H9 (cell line): ENCODE measurements around the gene VTCN1. TPM values are rescaled to one million over a fixed set of nuclear protein-coding genes. Genes with fewer than 3 reads are reported as not detected.

Experiments used
- DNase-seq: peaks from one replicate; pipeline ENCODE4 v3.0.0-alpha.2; 2017
- H2AFZ ChIP-seq: one replicate; pipeline ENCODE4 v1.6.1; 2013; ENCODE audit warnings: mild to moderate bottlenecking, low read length, control low read depth, moderate library complexity
- H2AK5ac ChIP-seq: 2 replicates; pipeline ENCODE4 v1.6.1; 2013; ENCODE audit warnings: low read length, control low read depth, mixed read lengths; ENCODE audit not compliant: insufficient read length
- H2BK120ac ChIP-seq: one replicate; pipeline ENCODE4 v1.6.1; 2013; ENCODE audit warnings: low read depth, mild to moderate bottlenecking, low read length, control low read depth, inconsistent platforms; ENCODE audit not compliant: poor library complexity, severe bottlenecking
- H2BK12ac ChIP-seq: 2 replicates; pipeline ENCODE4 v1.6.1; 2013; ENCODE audit warnings: low read length, control low read depth, mixed read lengths, low read depth; ENCODE audit not compliant: insufficient read length
- H2BK15ac ChIP-seq: 2 replicates; pipeline ENCODE4 v1.6.1; 2013; ENCODE audit warnings: low read depth, low read length, control low read depth
- H2BK20ac ChIP-seq: one replicate; pipeline ENCODE4 v1.6.1; 2013; ENCODE audit warnings: low read depth, mild to moderate bottlenecking, low read length, control low read depth, inconsistent platforms; ENCODE audit not compliant: poor library complexity, severe bottlenecking
- H2BK5ac ChIP-seq: 2 replicates; pipeline ENCODE4 v1.6.1; 2013; ENCODE audit warnings: low read length, control low read depth, mixed read lengths; ENCODE audit not compliant: insufficient read length
- H3K14ac ChIP-seq: 2 replicates; pipeline ENCODE4 v1.6.1; 2013; ENCODE audit warnings: low read length, control low read depth; ENCODE audit not compliant: insufficient read depth
- H3K18ac ChIP-seq: 2 replicates; pipeline ENCODE4 v1.6.1; 2013; ENCODE audit warnings: low read depth, mild to moderate bottlenecking, mixed read lengths, low read length, control low read depth; ENCODE audit not compliant: insufficient read length
- H3K23ac ChIP-seq: 2 replicates; pipeline ENCODE4 v1.6.1; 2013; ENCODE audit warnings: low read length, control low read depth, mixed read lengths, low read depth; ENCODE audit not compliant: insufficient read length
- H3K23me2 ChIP-seq: 2 replicates; pipeline ENCODE4 v1.6.1; 2013; ENCODE audit warnings: low read depth, mild to moderate bottlenecking, mixed read lengths, low read length, control low read depth; ENCODE audit not compliant: insufficient read length, poor library complexity, severe bottlenecking
- H3K27ac ChIP-seq: 2 replicates; pipeline ENCODE4 v1.5.1; 2013; ENCODE audit warnings: low read length, control low read depth, mixed read lengths, low read depth; ENCODE audit not compliant: insufficient read length
- H3K27me3 ChIP-seq: 2 replicates; pipeline ENCODE4 v1.6.1; 2013; ENCODE audit warnings: low read length, control low read depth, inconsistent platforms; ENCODE audit not compliant: insufficient read depth
- H3K4ac ChIP-seq: 2 replicates; pipeline ENCODE4 v1.6.1; 2013; ENCODE audit warnings: low read depth, mild to moderate bottlenecking, control low read depth, inconsistent platforms, low read length, moderate library complexity
- H3K4me1 ChIP-seq: 2 replicates; pipeline ENCODE4 v1.6.1; 2013; ENCODE audit warnings: low read length, control low read depth, inconsistent platforms; ENCODE audit not compliant: insufficient read depth
- H3K4me2 ChIP-seq: 2 replicates; pipeline ENCODE4 v1.6.1; 2013; ENCODE audit warnings: low read length, control low read depth, mixed read lengths; ENCODE audit not compliant: insufficient read length, insufficient read depth
- H3K56ac ChIP-seq: 2 replicates; pipeline ENCODE4 v1.6.1; 2013; ENCODE audit warnings: low read depth, mild to moderate bottlenecking, mixed read lengths, low read length, control low read depth; ENCODE audit not compliant: insufficient read length
- H3K79me1 ChIP-seq: 2 replicates; pipeline ENCODE4 v1.6.1; 2013; ENCODE audit warnings: low read depth, mild to moderate bottlenecking, moderate library complexity, low read length, control low read depth, inconsistent platforms; ENCODE audit not compliant: insufficient read depth, poor library complexity, severe bottlenecking
- H3K79me2 ChIP-seq: 2 replicates; pipeline ENCODE4 v1.6.1; 2013; ENCODE audit warnings: low read length, control low read depth, inconsistent platforms; ENCODE audit not compliant: insufficient read depth
- H3K9ac ChIP-seq: 2 replicates; pipeline ENCODE4 v1.6.1; 2013; ENCODE audit warnings: low read length, control low read depth, mixed read lengths; ENCODE audit not compliant: insufficient read length; ENCODE audit errors: extremely low read depth
- H3K9me3 ChIP-seq: one replicate; pipeline ENCODE4 v1.6.1; 2013; ENCODE audit warnings: low read depth, low read length, inconsistent platforms; ENCODE audit not compliant: control insufficient read depth
- H3T11ph ChIP-seq: one replicate; pipeline ENCODE4 v1.6.1; 2013; ENCODE audit warnings: mild to moderate bottlenecking, low read length, control low read depth, inconsistent platforms
- H4K20me1 ChIP-seq: one replicate; pipeline ENCODE4 v1.6.1; 2013; ENCODE audit not compliant: control insufficient read depth, insufficient read length, insufficient read depth
- H4K5ac ChIP-seq: 2 replicates; pipeline ENCODE4 v1.6.1; 2013; ENCODE audit warnings: low read depth, mild to moderate bottlenecking, mixed read lengths, low read length, control low read depth; ENCODE audit not compliant: insufficient read length
- H4K8ac ChIP-seq: replicated peaks from 2 replicates; pipeline ENCODE4 v1.6.1; 2013; ENCODE audit warnings: low read length, control low read depth, mixed read lengths, low read depth; ENCODE audit not compliant: insufficient read length
- H4K91ac ChIP-seq: 2 replicates; pipeline ENCODE4 v1.6.1; 2013; ENCODE audit warnings: low read depth, mild to moderate bottlenecking, moderate library complexity, mixed read lengths, low read length, control low read depth; ENCODE audit not compliant: insufficient read length
- H3K27ac Mint-ChIP-seq, 3 experiments: 2 replicates in 2 of 3; 3 replicates in 1 of 3; pipeline ENCODE4 v1.8.0; 2020 to 2021; ENCODE audit warnings: mixed read lengths in 3 of 3, mild to moderate bottlenecking in 1 of 3, moderate library complexity in 1 of 3
- H3K27me3 Mint-ChIP-seq: 2 replicates; pipeline ENCODE4 v1.8.0; 2021; ENCODE audit warnings: low read depth, mild to moderate bottlenecking, moderate library complexity, mixed read lengths
- H3K36me3 Mint-ChIP-seq, 3 experiments: 2 replicates in 2 of 3; 3 replicates in 1 of 3; pipeline ENCODE4 v1.8.0; 2020 to 2021; ENCODE audit warnings: low read depth in 3 of 3, mixed read lengths in 3 of 3; ENCODE audit not compliant: insufficient read depth in 1 of 3
- H3K4me1 Mint-ChIP-seq, 2 experiments: 2 replicates each; pipeline ENCODE4 v1.8.0; 2020; ENCODE audit warnings: mixed read lengths in 2 of 2
- H3K4me3 Mint-ChIP-seq, 2 experiments: 2 replicates in 1 of 2; 3 replicates in 1 of 2; pipeline ENCODE4 v1.8.0; 2020 to 2021; ENCODE audit warnings: mild to moderate bottlenecking in 2 of 2, mixed read lengths in 2 of 2, moderate library complexity in 1 of 2
- H3K9me3 Mint-ChIP-seq, 2 experiments: 2 replicates in 1 of 2; 3 replicates in 1 of 2; pipeline ENCODE4 v1.8.0; 2020; ENCODE audit warnings: mild to moderate bottlenecking in 2 of 2, mixed read lengths in 2 of 2, moderate library complexity in 1 of 2
- CTCF ChIP-seq: fragments of 200-600 bp; sonication (generic); conservative IDR thresholded peaks from 3 replicates; pipeline ENCODE4 v1.8.0; 2021; ENCODE audit warnings: antibody characterized with exemption, mild to moderate bottlenecking
- WGBS: extraction: QIAGEN DNeasy Blood & Tissue Kit; methylation state at CpG from one replicate; pipeline ENCODE4 v1.1.7; 2013; ENCODE audit warnings: missing lambda C conversion rate, low lambda C conversion rate, mixed read lengths; ENCODE audit not compliant: insufficient read length; ENCODE audit errors: extremely low coverage; 5-methylcytosine and 5-hydroxymethylcytosine counted together
- total RNA-seq: library from RNA; stranded (reverse); gene quantifications from 2 replicates; pipeline ENCODE4 v1.2.1, GENCODE V29; 2021

VTCN1 gene
- total RNA-seq, 1 experiment from 2014 or later = 0.33 TPM

- Histone ChIP-seq H3K4me2 (no peak overlapping the region), H3K18ac (no peak overlapping the region), H2BK12ac (no peak overlapping the region), H3K79me1 (no peaks in the 10 kb centered on the region), H4K5ac (no peak overlapping the region), H4K91ac (no peak overlapping the region), H3T11ph (no peak overlapping the region), H2AK5ac (no peak overlapping the region), H3K9ac (no peak overlapping the region), H3K4ac (no peak overlapping the region), H3K14ac (no peak overlapping the region), H3K27me3 (no peaks in the 10 kb centered on the region), H3K23me2 (no peaks in the 10 kb centered on the region), H2BK15ac (no peak overlapping the region), H3K23ac (no peak overlapping the region), H4K20me1 (no peaks in the 10 kb centered on the region), H3K56ac (no peak overlapping the region), H4K8ac (no peak overlapping the region), H2BK20ac (no peak overlapping the region), H2BK120ac (no peak overlapping the region), H3K27ac (no peak overlapping the region), H2BK5ac (no peak overlapping the region), H3K79me2 (no peaks in the 10 kb centered on the region), H2AFZ (no peak overlapping the region), H3K4me1 (no peaks in the 10 kb centered on the region; the same call in 1 of the 2 replicates), H3K9me3 (no peaks in the 10 kb centered on the region)
- no peak for TF ChIP-seq CTCF
- no peak for DNase-seq
- peaks cover 21 to 23% of the 10 kb centered on the region in 2 experiments for H3K4me1 Mint-ChIP-seq
- no peaks in the 10 kb centered on the region; a peak in 1 of 5 replicates for H3K9me3 Mint-ChIP-seq
- no peak overlapping the region for H3K4me3 Mint-ChIP-seq
- WGBS = no CpG with 5 or more reads among the region's 3 CpGs
- peaks cover 0 to 4% (median 0%) of the 10 kb centered on the region in 3 experiments; a peak in 1 of 7 replicates for H3K36me3 Mint-ChIP-seq
- H3K27me3 Mint-ChIP-seq = peaks cover 2% of the 10 kb centered on the region
- peak overlapping the region in 2 of 3 experiments; percentile 14 to 32; a peak in 2 of 7 replicates for H3K27ac Mint-ChIP-seq
Observed at GRCh38 chr1:117241512-117241911, 30.8 kb upstream of the VTCN1 start.
